ENCODE measurements around the gene ABHD17C.

ABHD17C gene

DNA sequence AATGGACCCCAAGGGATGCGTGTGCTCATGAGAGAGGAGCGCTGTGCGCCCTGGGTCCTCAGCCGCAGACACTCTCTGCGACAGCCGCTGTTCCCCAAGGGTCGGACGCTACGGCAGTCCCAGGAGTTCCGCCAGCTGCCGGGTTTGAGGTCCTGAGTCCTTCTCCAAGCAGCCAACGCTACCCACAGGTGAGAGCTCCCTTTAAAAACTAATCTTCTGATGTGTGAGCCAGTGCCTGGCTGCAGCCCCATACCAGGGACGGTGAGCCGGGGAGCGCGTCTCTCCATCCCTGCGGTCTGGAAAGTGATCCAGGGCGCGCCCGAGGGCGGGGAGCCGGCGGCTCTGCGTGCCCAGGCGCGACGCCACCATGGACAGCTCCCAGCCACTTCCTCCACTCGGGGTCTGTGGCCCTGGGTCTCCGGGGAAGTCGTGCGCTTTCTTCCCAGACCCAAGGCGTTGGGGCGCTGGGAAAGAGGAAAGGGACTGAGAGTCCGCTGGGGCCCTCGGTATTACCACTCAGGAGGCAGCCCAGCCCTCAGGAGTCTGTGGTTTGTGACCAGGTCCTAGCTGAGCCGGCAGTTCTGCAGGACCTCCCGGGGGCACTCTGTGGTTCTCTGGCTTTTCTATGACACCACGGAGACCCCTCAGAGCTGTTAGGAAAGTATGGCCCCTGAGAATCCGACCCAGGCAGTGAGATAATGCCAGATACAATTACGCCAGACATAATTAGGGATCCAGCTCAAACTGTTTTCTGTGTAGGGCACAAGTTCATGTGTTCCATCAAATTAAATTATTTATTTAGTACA is 85.5 kb downstream of the ABHD17C start:
- H3K4me3 ChIP-seq: peak overlapping the region; percentile 77
- no peak for DNase-seq (ENCODE audit: low spot score)
- TF ChIP-seq CTCF (IDR thresholded peaks at IDR 0.05): no peak
- no peak overlapping the region for H3K27ac ChIP-seq

- Histone ChIP-seq H3K4me3 (no peak overlapping the region), H3K27ac (no peak overlapping the region)
- no peak for DNase-seq (ENCODE audit: low spot score)
- no peak for TF ChIP-seq CTCF (IDR thresholded peaks at IDR 0.05)
Measured at GRCh38 chr15:80783260-80783659, 88.2 kb downstream of the ABHD17C start.

GRCh38 chr15:80785335-80785734 is 90.2 kb downstream of the ABHD17C start:
- DNase-seq (ENCODE audit: low spot score): no peak
- no peak overlapping the region for H3K4me3 ChIP-seq
- TF ChIP-seq CTCF (IDR thresholded peaks at IDR 0.05): no peak
- no peak overlapping the region for H3K27ac ChIP-seq

GRCh38 chr15:80785811-80786354 is 90.8 kb downstream of the ABHD17C start:
- no peak for TF ChIP-seq CTCF (IDR thresholded peaks at IDR 0.05)
- H3K4me3 ChIP-seq: no peak overlapping the region
- no peak overlapping the region for H3K27ac ChIP-seq
- DNase-seq (ENCODE audit: low spot score): no peak

DNA sequence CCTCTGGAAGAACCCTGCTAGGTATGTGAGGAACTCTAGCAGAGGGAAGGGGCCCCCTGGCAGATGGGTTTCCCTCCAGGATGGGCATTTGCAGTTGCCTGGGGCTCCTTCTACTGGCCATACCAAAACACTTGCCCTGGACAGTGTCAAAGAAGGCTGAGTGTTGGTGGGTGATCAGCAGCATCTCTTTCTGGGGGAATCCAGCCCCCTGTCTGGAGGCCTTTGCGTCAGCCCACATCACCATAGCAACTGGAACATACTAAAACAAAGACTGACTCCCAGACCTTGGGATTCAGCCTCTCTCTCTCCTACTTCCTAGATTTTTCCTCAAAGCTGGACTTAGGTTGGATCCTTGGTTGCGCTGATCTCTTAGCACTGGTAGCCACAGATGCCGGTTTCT is 92.2 kb downstream of the ABHD17C start:
- Histone ChIP-seq H3K4me3 (no peak overlapping the region), H3K27ac (no peak overlapping the region)
- no peak for DNase-seq (ENCODE audit: low spot score)
- TF ChIP-seq CTCF (IDR thresholded peaks at IDR 0.05): no peak

DNA sequence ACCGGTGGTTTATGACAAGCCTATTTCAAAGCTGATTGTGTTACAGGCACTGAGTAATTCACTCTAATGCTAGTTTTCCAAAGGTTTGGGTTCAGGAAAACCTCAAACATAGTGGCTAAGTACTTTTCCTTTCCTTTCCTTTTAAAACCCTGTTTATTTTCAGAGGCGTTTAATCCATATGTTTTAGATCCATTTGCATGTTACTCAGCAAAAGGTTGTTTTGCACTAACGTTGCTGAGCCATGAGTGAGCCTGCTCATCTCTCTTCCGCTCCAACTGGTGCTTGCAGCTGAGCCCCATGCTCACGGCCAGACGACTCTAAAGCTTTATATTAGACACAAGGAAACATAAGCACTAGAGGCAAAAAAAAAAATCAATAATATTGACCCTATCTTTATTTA is 93.4 kb downstream of the ABHD17C start:
- no peak for DNase-seq (ENCODE audit: low spot score)
- no peak overlapping the region for H3K27ac ChIP-seq
- H3K4me3 ChIP-seq: no peak overlapping the region
- no peak for TF ChIP-seq CTCF (IDR thresholded peaks at IDR 0.05)

- DNase-seq (ENCODE audit: low spot score): no peak
- Histone ChIP-seq H3K27ac (no peak overlapping the region), H3K4me3 (no peak overlapping the region)
- no peak for TF ChIP-seq CTCF (IDR thresholded peaks at IDR 0.05)
Measured at GRCh38 chr15:80789296-80789695, 94.2 kb downstream of the ABHD17C start.
